KMS-11 (cell line): ENCODE data around the gene PRPF19.

Experiments used
- H2AFZ ChIP-seq: fragments of 200-600 bp; sonication (generic); 2 replicates; pipeline ENCODE4 v1.6.1; 2016; ENCODE audit warnings: antibody characterized with exemption, mixed run types, low read depth
- H3K27ac ChIP-seq: fragments of 200-600 bp; sonication (generic); 2 replicates; pipeline ENCODE4 v1.6.1; 2016; ENCODE audit warnings: mild to moderate bottlenecking, mixed run types
- H3K27me3 ChIP-seq: fragments of 200-600 bp; sonication (generic); 2 replicates; pipeline ENCODE4 v1.6.1; 2017; ENCODE audit warnings: mild to moderate bottlenecking, low read depth, mixed run types, moderate library complexity; ENCODE audit not compliant: insufficient read depth
- H3K36me3 ChIP-seq: fragments of 200-600 bp; sonication (generic); 2 replicates; pipeline ENCODE4 v1.6.1; 2017; ENCODE audit warnings: mild to moderate bottlenecking, mixed run types; ENCODE audit not compliant: insufficient read depth
- H3K4me1 ChIP-seq: fragments of 200-600 bp; sonication (generic); 2 replicates; pipeline ENCODE4 v1.6.1; 2016; ENCODE audit warnings: mild to moderate bottlenecking, low read depth, mixed run types; ENCODE audit not compliant: poor library complexity, severe bottlenecking
- H3K4me2 ChIP-seq: fragments of 200-600 bp; sonication (generic); 2 replicates; pipeline ENCODE4 v1.7.0; 2016; ENCODE audit warnings: mild to moderate bottlenecking, mixed run types
- H3K4me3 ChIP-seq: fragments of 200-600 bp; sonication (generic); IDR thresholded peaks from 2 replicates; pipeline ENCODE4 v1.6.1; 2017; ENCODE audit warnings: low read depth, low read length, mixed read lengths; ENCODE audit not compliant: insufficient read depth
- H3K79me2 ChIP-seq: fragments of 200-600 bp; sonication (generic); 2 replicates; pipeline ENCODE4 v1.6.1; 2016; ENCODE audit warnings: low read depth, mixed run types; ENCODE audit not compliant: insufficient read depth
- H3K9ac ChIP-seq: fragments of 200-600 bp; sonication (generic); 2 replicates; pipeline ENCODE4 v1.6.1; 2016; ENCODE audit warnings: mild to moderate bottlenecking, mixed run types
- H4K20me1 ChIP-seq: fragments of 200-600 bp; sonication (generic); 2 replicates; pipeline ENCODE4 v1.6.1; 2016; ENCODE audit warnings: mild to moderate bottlenecking, mixed run types; ENCODE audit not compliant: insufficient read depth
- CTCF ChIP-seq: fragments of 200-600 bp; sonication (generic); conservative IDR thresholded peaks from 2 replicates; pipeline ENCODE4 v1.6.1; 2017; ENCODE audit warnings: low read depth, mild to moderate bottlenecking, antibody characterized with exemption, low read length, moderate library complexity, mixed read lengths

PRPF19 gene

GRCh38 chr11:60918939-60919265, 12.5 kb upstream of the PRPF19 start:
- no peak overlapping the region for H3K4me2 ChIP-seq
- peaks cover 38% of the 10 kb centered on the region for H3K4me1 ChIP-seq
- H3K27ac ChIP-seq, result no peak overlapping the region
- no peak overlapping the region for H3K9ac ChIP-seq
- no peaks in the 10 kb centered on the region for H3K27me3 ChIP-seq
- no peak for TF ChIP-seq CTCF
- peaks cover 48% of the 10 kb centered on the region for H3K79me2 ChIP-seq
- H4K20me1 ChIP-seq, result peaks cover 4% of the 10 kb centered on the region
- H3K36me3 ChIP-seq, result no peaks in the 10 kb centered on the region; the same call in 1 of the 2 replicates
- H3K4me3 ChIP-seq, result no peak overlapping the region
- no peak overlapping the region for H2AFZ ChIP-seq

GRCh38 chr11:60918251-60918938, 12.0 kb upstream of the PRPF19 start:
- Histone ChIP-seq H2AFZ (no peak overlapping the region), H3K27ac (no peak overlapping the region), H3K4me1 (peaks cover 35% of the 10 kb centered on the region), H3K27me3 (no peaks in the 10 kb centered on the region), H3K4me2 (no peak overlapping the region; the same call in 1 of the 2 replicates), H3K36me3 (no peaks in the 10 kb centered on the region; the same call in 1 of the 2 replicates), H3K9ac (no peak overlapping the region), H3K79me2 (peaks cover 48% of the 10 kb centered on the region), H4K20me1 (peaks cover 4% of the 10 kb centered on the region), H3K4me3 (no peak overlapping the region)
- no peak for TF ChIP-seq CTCF

- Histone ChIP-seq H3K4me3 (no peak overlapping the region), H3K27ac (no peak overlapping the region), H3K36me3 (no peaks in the 10 kb centered on the region; the same call in 1 of the 2 replicates), H3K4me1 (peaks cover 43% of the 10 kb centered on the region), H4K20me1 (peaks cover 4% of the 10 kb centered on the region), H3K27me3 (no peaks in the 10 kb centered on the region), H3K79me2 (peaks cover 48% of the 10 kb centered on the region), H3K4me2 (no peak overlapping the region), H2AFZ (no peak overlapping the region), H3K9ac (no peak overlapping the region)
- TF ChIP-seq CTCF, result no peak
These were observed 10.9 kb upstream of the PRPF19 start for GRCh38 chr11:60917267-60917666.

GRCh38 chr11:60916669-60917206, 10.4 kb upstream of the PRPF19 start:
- H2AFZ ChIP-seq, result no peak overlapping the region
- H3K79me2 ChIP-seq, result peaks cover 48% of the 10 kb centered on the region
- TF ChIP-seq CTCF, result no peak
- no peaks in the 10 kb centered on the region for H3K27me3 ChIP-seq
- no peak overlapping the region for H3K9ac ChIP-seq
- H4K20me1 ChIP-seq, result peaks cover 4% of the 10 kb centered on the region
- H3K4me3 ChIP-seq, result no peak overlapping the region
- H3K4me1 ChIP-seq, result peaks cover 48% of the 10 kb centered on the region
- H3K4me2 ChIP-seq, result peak overlapping the region; percentile 66
- no peaks in the 10 kb centered on the region; the same call in 1 of the 2 replicates for H3K36me3 ChIP-seq
- H3K27ac ChIP-seq, result no peak overlapping the region
